A549 (cell line): Measurements from ENCODE around the gene SUGP1. TPM values are rescaled to one million over a fixed set of nuclear protein-coding genes. Genes with fewer than 3 reads are reported as not detected.

Experiments
- ATAC-seq, 2 experiments: fragments of 200-7000 bp in 1 of 2; fragments of >200 bp in 1 of 2; cut with Nextera tagmentation in 1 of 2; cut with Tn5 transposase in 1 of 2; 3 replicates each; pipeline versions ENCODE4 v1.8.0 to v1.9.1; 2018 to 2020; ENCODE audit warnings: mild to moderate bottlenecking in 1 of 2, moderate library complexity in 1 of 2
- CTCF ChIA-PET: fragments of 300-600 bp; sonication (Branson Sonifier 250); formaldehyde crosslinking; extraction: SDS; loops from one replicate; lab custom pipeline; 2021; ENCODE audit warnings: antibody characterized with exemption, inconsistent platforms; lab: Yijun Ruan, JAX
- POLR2A ChIA-PET: fragments of 350-600 bp; formaldehyde crosslinking; extraction: SDS; loops from one replicate; lab custom pipeline; 2021; ENCODE audit warnings: antibody characterized with exemption, inconsistent platforms; lab: Yijun Ruan, JAX
- DNase-seq, 2 experiments: peaks; one replicate each; pipeline versions ENCODE4 v3.0.0 to v3.0.0-alpha.2; 2011 to 2016; ENCODE audit warnings: low read depth in 1 of 2, low spot score in 1 of 2
- FAIRE-seq: peaks from 2 replicates; lab custom pipeline; 2011; peaks lifted over from hg19 to GRCh38; lab: Jason Lieb, UNC
- H3K27ac ChIP-seq, 2 experiments: fragments of >200 bp; sonication (Bioruptor Twin); formaldehyde crosslinking; 3 replicates each; pipeline ENCODE4 v1.5.1; 2016 to 2017
- H3K4me1 ChIP-seq: fragments of >200 bp; sonication (Bioruptor Twin); formaldehyde crosslinking; 3 replicates; pipeline ENCODE4 v1.6.1; 2016
- H3K4me2 ChIP-seq: fragments of >200 bp; sonication (Bioruptor Twin); formaldehyde crosslinking; 3 replicates; pipeline ENCODE4 v1.6.1; 2016
- H3K4me3 ChIP-seq: fragments of >200 bp; sonication (Bioruptor Twin); formaldehyde crosslinking; 3 replicates; pipeline ENCODE4 v1.5.1; 2016
- H3K9me3 ChIP-seq: fragments of >200 bp; sonication (Bioruptor Twin); formaldehyde crosslinking; 3 replicates; pipeline ENCODE4 v1.6.1; 2016
- BCL3 ChIP-seq: fragments of >200 bp; sonication (Bioruptor Twin); formaldehyde crosslinking; IDR thresholded peaks from 3 replicates; pipeline ENCODE4 v1.6.1; 2016
- CBX2 ChIP-seq: fragments of 200-600 bp; sonication (generic); IDR thresholded peaks from 2 replicates; pipeline ENCODE4 v1.6.1; 2016; ENCODE audit warnings: low read depth, mild to moderate bottlenecking, borderline replicate concordance
- CBX8 ChIP-seq: fragments of 200-600 bp; sonication (generic); IDR thresholded peaks from 2 replicates; pipeline ENCODE4 v1.6.1; 2016
- CHD4 ChIP-seq: fragments of 200-600 bp; sonication (generic); IDR thresholded peaks from 2 replicates; pipeline ENCODE4 v1.6.1; 2016; ENCODE audit warnings: antibody characterized with exemption, mild to moderate bottlenecking, borderline replicate concordance
- CTCF ChIP-seq: fragments of >200 bp; sonication (Bioruptor Twin); formaldehyde crosslinking; IDR thresholded peaks from 3 replicates; pipeline ENCODE4 v1.5.1; 2016
- EHF ChIP-seq: fragments of 250-450 bp; sonication (Bioruptor Pico); IDR thresholded peaks from 2 replicates; pipeline ENCODE4 v1.5.0; 2020; ENCODE audit warnings: mild to moderate bottlenecking
- EHMT2 ChIP-seq: fragments of 200-600 bp; sonication (generic); IDR thresholded peaks from 2 replicates; pipeline ENCODE4 v1.6.1; 2016; ENCODE audit warnings: antibody characterized with exemption, low read depth, mild to moderate bottlenecking, moderate library complexity
- ELK1 ChIP-seq: fragments of 150-350 bp; IDR thresholded peaks from 2 replicates; pipeline ENCODE4 v1.6.1; 2014; ENCODE audit warnings: low read depth, mild to moderate bottlenecking, low read length
- FOSB ChIP-seq: fragments of 250-450 bp; sonication (Bioruptor Pico); IDR thresholded peaks from 2 replicates; pipeline ENCODE4 v1.5.0; 2020; ENCODE audit warnings: mild to moderate bottlenecking, moderate library complexity
- HES2 ChIP-seq: fragments of >200 bp; sonication (Bioruptor Twin); formaldehyde crosslinking; IDR thresholded peaks from 2 replicates; pipeline ENCODE4 v1.6.1; 2016
- HMGXB4 ChIP-seq: fragments of 250-450 bp; sonication (Bioruptor Pico); IDR thresholded peaks from 2 replicates; pipeline ENCODE4 v1.5.0; 2021; ENCODE audit warnings: mild to moderate bottlenecking, moderate library complexity, borderline replicate concordance
- HOXA7 ChIP-seq: fragments of 250-450 bp; sonication (Bioruptor Pico); IDR thresholded peaks from 2 replicates; pipeline ENCODE4 v1.5.0; 2020; ENCODE audit warnings: mild to moderate bottlenecking, moderate library complexity
- JUN ChIP-seq, 2 experiments: fragments of >200 bp; sonication (Bioruptor Twin); formaldehyde crosslinking; IDR thresholded peaks; 2 replicates in 1 of 2; 3 replicates in 1 of 2; pipeline ENCODE4 v1.6.1; 2016 to 2017
- JUNB ChIP-seq: fragments of >200 bp; sonication (Bioruptor Twin); formaldehyde crosslinking; IDR thresholded peaks from 2 replicates; pipeline ENCODE4 v1.6.1; 2016
- PHF8 ChIP-seq: fragments of 200-600 bp; sonication (generic); IDR thresholded peaks from 2 replicates; pipeline ENCODE4 v1.6.1; 2016; ENCODE audit warnings: low read depth, mild to moderate bottlenecking, antibody characterized with exemption, moderate library complexity, borderline replicate concordance
- POLR2AphosphoS2 ChIP-seq: conservative IDR thresholded peaks from 2 replicates; pipeline ENCODE4 v1.6.1; 2012; ENCODE audit warnings: low read length, improper control_type of control experiment, inconsistent platforms
- RAD21 ChIP-seq, 2 experiments: fragments of >200 bp in 1 of 2; sonication (Bioruptor Twin) in 1 of 2; formaldehyde crosslinking in 1 of 2; IDR thresholded peaks in 1 of 2; conservative IDR thresholded peaks in 1 of 2; 2 replicates in 1 of 2; 3 replicates in 1 of 2; pipeline ENCODE4 v1.6.1; 2012 to 2018; ENCODE audit warnings: inconsistent platforms in 1 of 2
- REST ChIP-seq: fragments of 200-600 bp; sonication (generic); IDR thresholded peaks from 2 replicates; pipeline ENCODE4 v1.6.1; 2016; ENCODE audit warnings: antibody characterized with exemption, mild to moderate bottlenecking, moderate library complexity
- USF2 ChIP-seq: fragments of 450-650 bp; IDR thresholded peaks from 2 replicates; pipeline ENCODE4 v1.6.1; 2014; ENCODE audit warnings: antibody characterized with exemption
- ZC3H11A ChIP-seq: fragments of 450-650 bp; IDR thresholded peaks from 2 replicates; pipeline ENCODE4 v1.6.1; 2014; ENCODE audit warnings: antibody characterized with exemption, mild to moderate bottlenecking
- ZFP36 ChIP-seq: fragments of 450-650 bp; IDR thresholded peaks from 2 replicates; pipeline ENCODE4 v1.6.1; 2014; ENCODE audit warnings: borderline replicate concordance; ENCODE audit not compliant: partially characterized antibody
- ZNF302 ChIP-seq: fragments of 250-450 bp; sonication (Bioruptor Pico); IDR thresholded peaks from 2 replicates; pipeline ENCODE4 v1.9.0; 2021; ENCODE audit warnings: inconsistent platforms, mild to moderate bottlenecking, moderate library complexity
- ZSCAN20 ChIP-seq: fragments of 250-450 bp; sonication (Bioruptor Pico); IDR thresholded peaks from 2 replicates; pipeline ENCODE4 v1.8.0; 2022; ENCODE audit warnings: mild to moderate bottlenecking, moderate library complexity
- WGBS: methylation state at CpG from one replicate; pipeline ENCODE4 v1.1.6; 2017; ENCODE audit errors: missing lambda C conversion rate; 5-methylcytosine and 5-hydroxymethylcytosine counted together
- polyA plus RNA-seq, 4 experiments: library from polyadenylated mRNA; depleted of rRNA in 3 of 4; stranded (reverse); fragments of >200 nt; fragmentation: RNase III in 1 of 4; extraction: RNeasy Plus Mini Kit Qiagen cat#74134 plus additional on column Dnase treatment in 1 of 4; gene quantifications; 2 replicates in 3 of 4; 3 replicates in 1 of 4; pipeline ENCODE4 v1.2.3, GENCODE V29; 2011 to 2017

The SUGP1 gene
- polyA plus RNA-seq, 2 of the 4 experiments (the other 2 are of a cell fraction), result 21.9 to 30.0 TPM

GRCh38 chr19:19285686-19286085, 34.6 kb downstream of the SUGP1 start:
- Histone ChIP-seq H3K4me1 (no peaks in the 10 kb centered on the region), H3K27ac (no peak overlapping the region), H3K9me3 (no peaks in the 10 kb centered on the region), H3K4me3 (no peak overlapping the region), H3K4me2 (no peak overlapping the region)
- 96% methylated on average over 10 of the region's 10 CpGs for WGBS
- POLR2A ChIA-PET, result no interaction called here
- FAIRE-seq (no peak), DNase-seq (no peak), ATAC-seq (no peak)
- TF ChIP-seq ZNF302 (CRISPR knock-in tag) (no peak), CBX2 (no peak), ELK1 (no peak), JUN (IDR thresholded peaks at IDR 0.05) (no peak), ZFP36 (no peak), ZSCAN20 (CRISPR knock-in tag) (no peak), CBX8 (no peak), POLR2AphosphoS2 (no peak), HES2 (no peak), ZC3H11A (no peak), EHF (CRISPR knock-in tag) (no peak), CHD4 (no peak), HMGXB4 (CRISPR knock-in tag) (no peak), RAD21 (conservative IDR thresholded peaks at IDR 0.05 in 1 of 2, IDR thresholded peaks at IDR 0.05 in 1 of 2) (no peak), USF2 (no peak), REST (no peak), HOXA7 (CRISPR knock-in tag) (no peak), PHF8 (no peak)
- CTCF ChIA-PET, result no interaction called here

- DNase-seq (no peak), FAIRE-seq (no peak), ATAC-seq (no peak)
- no peak overlapping the region for H3K4me3 ChIP-seq
- TF ChIP-seq CTCF, result no peak
- TF ChIP-seq EHF (CRISPR knock-in tag), result no peak
- TF ChIP-seq FOSB (CRISPR knock-in tag), result no peak
- no peak for TF ChIP-seq ZSCAN20 (CRISPR knock-in tag)
- TF ChIP-seq PHF8, result no peak
- no peak for TF ChIP-seq ELK1
- no peak for TF ChIP-seq EHMT2
- TF ChIP-seq JUNB, result no peak
- no peak for TF ChIP-seq BCL3
- TF ChIP-seq CBX2, result no peak
- 94% methylated on average over 9 of the region's 16 CpGs for WGBS
- H3K27ac ChIP-seq, result no peak overlapping the region
- no peak overlapping the region for H3K4me2 ChIP-seq
- no peaks in the 10 kb centered on the region for H3K9me3 ChIP-seq
- CTCF ChIA-PET, result interaction anchor here (1.6 kb wide), 1 partner anchor 106 kb away, joined by 4 read pairs; no protein-coding TSS in a partner anchor
- H3K4me1 ChIP-seq, result no peaks in the 10 kb centered on the region
- POLR2A ChIA-PET, result no interaction called here
Measured at GRCh38 chr19:19280561-19280960, 39.7 kb downstream of the SUGP1 start.
